Mesothelial cell of epicardium (in vitro differentiated cells): ENCODE results near the gene MAGI2. TPM values are rescaled to one million over a fixed set of nuclear protein-coding genes. Genes with fewer than 3 reads are reported as not detected.

Experiments
- DNase-seq, 2 experiments: peaks; one replicate each; pipeline ENCODE4 v3.0.0; 2021; ENCODE audit warnings: low spot score in 2 of 2; ENCODE audit not compliant: unreplicated experiment in 2 of 2
- H3K27ac Mint-ChIP-seq: 2 replicates; pipeline ENCODE4 v1.8.0; 2021; ENCODE audit warnings: mixed read lengths
- H3K27me3 Mint-ChIP-seq: 2 replicates; pipeline ENCODE4 v1.8.0; 2021; ENCODE audit warnings: low read depth, mixed read lengths
- H3K36me3 Mint-ChIP-seq: 2 replicates; pipeline ENCODE4 v1.8.0; 2021; ENCODE audit warnings: mixed read lengths
- H3K4me1 Mint-ChIP-seq: 2 replicates; pipeline ENCODE4 v1.8.0; 2021; ENCODE audit warnings: mixed read lengths
- H3K4me3 Mint-ChIP-seq: 2 replicates; pipeline ENCODE4 v1.8.0; 2021; ENCODE audit warnings: mild to moderate bottlenecking, moderate library complexity, mixed read lengths
- H3K9me3 Mint-ChIP-seq: 2 replicates; pipeline ENCODE4 v1.8.0; 2021; ENCODE audit warnings: mixed read lengths
- total RNA-seq: library from RNA; stranded (reverse); gene quantifications from 3 replicates; pipeline ENCODE4 v1.2.1, GENCODE V29; 2021
- TF ChIP-seq, protein P1 (sequence below): fragments of 200-600 bp; sonication (generic); IDR thresholded peaks from one replicate; pipeline ENCODE4 v1.5.0; 2021; ENCODE audit warnings: antibody characterized with exemption; ENCODE audit not compliant: unreplicated experiment

MAGI2 gene
- total RNA-seq, 1 donor from 2014 or later = 38.4 TPM

- Mint-ChIP-seq H3K27me3 (peaks cover 6% of the 10 kb centered on the region), H3K4me1 (no peaks in the 10 kb centered on the region), H3K27ac (no peak overlapping the region), H3K36me3 (no peaks in the 10 kb centered on the region), H3K4me3 (no peak overlapping the region), H3K9me3 (peaks cover 4% of the 10 kb centered on the region)
- DNase-seq = no peak
- TF ChIP-seq, protein P1, sequence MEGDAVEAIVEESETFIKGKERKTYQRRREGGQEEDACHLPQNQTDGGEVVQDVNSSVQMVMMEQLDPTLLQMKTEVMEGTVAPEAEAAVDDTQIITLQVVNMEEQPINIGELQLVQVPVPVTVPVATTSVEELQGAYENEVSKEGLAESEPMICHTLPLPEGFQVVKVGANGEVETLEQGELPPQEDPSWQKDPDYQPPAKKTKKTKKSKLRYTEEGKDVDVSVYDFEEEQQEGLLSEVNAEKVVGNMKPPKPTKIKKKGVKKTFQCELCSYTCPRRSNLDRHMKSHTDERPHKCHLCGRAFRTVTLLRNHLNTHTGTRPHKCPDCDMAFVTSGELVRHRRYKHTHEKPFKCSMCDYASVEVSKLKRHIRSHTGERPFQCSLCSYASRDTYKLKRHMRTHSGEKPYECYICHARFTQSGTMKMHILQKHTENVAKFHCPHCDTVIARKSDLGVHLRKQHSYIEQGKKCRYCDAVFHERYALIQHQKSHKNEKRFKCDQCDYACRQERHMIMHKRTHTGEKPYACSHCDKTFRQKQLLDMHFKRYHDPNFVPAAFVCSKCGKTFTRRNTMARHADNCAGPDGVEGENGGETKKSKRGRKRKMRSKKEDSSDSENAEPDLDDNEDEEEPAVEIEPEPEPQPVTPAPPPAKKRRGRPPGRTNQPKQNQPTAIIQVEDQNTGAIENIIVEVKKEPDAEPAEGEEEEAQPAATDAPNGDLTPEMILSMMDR = no peak
These were observed 780.2 kb downstream of the MAGI2 start for GRCh38 chr7:78673272-78673671.

- peaks cover 2% of the 10 kb centered on the region for H3K27me3 Mint-ChIP-seq
- TF ChIP-seq, protein P1 = no peak
- no peak overlapping the region for H3K4me3 Mint-ChIP-seq
- H3K36me3 Mint-ChIP-seq = peaks cover 1% of the 10 kb centered on the region
- H3K27ac Mint-ChIP-seq = no peak overlapping the region
- no peaks in the 10 kb centered on the region for H3K4me1 Mint-ChIP-seq
- DNase-seq = no peak
- H3K9me3 Mint-ChIP-seq = peaks cover 4% of the 10 kb centered on the region
These were observed 790.5 kb downstream of the MAGI2 start for GRCh38 chr7:78662939-78663338.

- H3K4me1 Mint-ChIP-seq = no peaks in the 10 kb centered on the region
- H3K27me3 Mint-ChIP-seq = no peaks in the 10 kb centered on the region
- no peak for DNase-seq
- TF ChIP-seq, protein P1 = no peak
- no peaks in the 10 kb centered on the region for H3K36me3 Mint-ChIP-seq
- H3K27ac Mint-ChIP-seq = no peak overlapping the region
- no peak overlapping the region for H3K4me3 Mint-ChIP-seq
- peaks cover 22% of the 10 kb centered on the region for H3K9me3 Mint-ChIP-seq
These were observed 803.5 kb downstream of the MAGI2 start for GRCh38 chr7:78649976-78650375.

- H3K27ac Mint-ChIP-seq = no peak overlapping the region
- no peak overlapping the region for H3K4me3 Mint-ChIP-seq
- no peaks in the 10 kb centered on the region for H3K36me3 Mint-ChIP-seq
- no peaks in the 10 kb centered on the region for H3K4me1 Mint-ChIP-seq
- peaks cover 22% of the 10 kb centered on the region for H3K9me3 Mint-ChIP-seq
- TF ChIP-seq, protein P1 = no peak
- no peak for DNase-seq
- H3K27me3 Mint-ChIP-seq = no peaks in the 10 kb centered on the region
These were observed 804.2 kb downstream of the MAGI2 start for GRCh38 chr7:78649236-78649635.

GRCh38 chr7:78642751-78643150 is 810.7 kb downstream of the MAGI2 start:
- DNase-seq = no peak
- Mint-ChIP-seq H3K4me1 (no peaks in the 10 kb centered on the region), H3K4me3 (no peak overlapping the region), H3K36me3 (no peaks in the 10 kb centered on the region), H3K9me3 (peaks cover 4% of the 10 kb centered on the region), H3K27ac (no peak overlapping the region), H3K27me3 (no peaks in the 10 kb centered on the region)
- TF ChIP-seq, protein P1 = no peak

DNA sequence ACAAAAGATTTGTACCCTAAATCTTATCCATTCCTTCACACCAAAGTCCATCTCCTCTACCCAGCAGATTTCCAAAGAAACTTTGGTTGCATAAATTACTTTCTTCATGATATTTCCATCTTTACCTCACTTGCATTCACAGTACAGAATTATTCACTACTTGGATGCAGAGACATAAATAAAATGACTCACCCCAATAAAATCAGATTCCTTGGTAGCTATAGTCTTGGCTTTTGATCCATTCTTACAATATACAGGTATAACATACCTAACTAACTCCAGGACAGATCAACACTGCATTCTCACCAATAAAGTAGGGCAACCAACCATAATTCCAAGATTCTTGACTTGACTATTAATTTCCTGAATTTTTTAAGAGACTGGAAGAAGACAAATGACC is 815.1 kb downstream of the MAGI2 start:
- no peak overlapping the region for H3K27ac Mint-ChIP-seq
- no peaks in the 10 kb centered on the region for H3K36me3 Mint-ChIP-seq
- no peaks in the 10 kb centered on the region for H3K9me3 Mint-ChIP-seq
- H3K4me1 Mint-ChIP-seq = no peaks in the 10 kb centered on the region
- H3K4me3 Mint-ChIP-seq = no peak overlapping the region
- DNase-seq = no peak
- no peaks in the 10 kb centered on the region for H3K27me3 Mint-ChIP-seq
- TF ChIP-seq, protein P1 = no peak
